SK-N-SH treated with all-trans-retinoic acid at 6 μM for 48 hours (cell line): ENCODE measurements around the gene LDB2.

Experiments
- ATAC-seq: fragments of 200-7000 bp; cut with Tn5 transposase; 3 replicates; pipeline ENCODE4 v1.9.1; 2020; ENCODE audit warnings: mild to moderate bottlenecking, moderate library complexity
- ARNTL ChIP-seq: fragments of 450-650 bp; formaldehyde crosslinking; IDR thresholded peaks from 2 replicates; pipeline ENCODE4 v1.5.0; 2020; ENCODE audit warnings: low read depth, mild to moderate bottlenecking, moderate library complexity, borderline replicate concordance
- BACH2 ChIP-seq: fragments of 250-450 bp; sonication (Bioruptor Pico); IDR thresholded peaks from 2 replicates; pipeline ENCODE4 v1.9.0; 2021; ENCODE audit warnings: mild to moderate bottlenecking, borderline replicate concordance
- CSDC2 ChIP-seq: fragments of 250-450 bp; sonication (Bioruptor Pico); IDR thresholded peaks from 2 replicates; pipeline ENCODE4 v1.5.0; 2020; ENCODE audit warnings: mild to moderate bottlenecking, moderate library complexity
- ESRRG ChIP-seq: fragments of 250-450 bp; sonication (Bioruptor Pico); IDR thresholded peaks from 2 replicates; pipeline ENCODE4 v1.6.1; 2021; ENCODE audit warnings: mild to moderate bottlenecking
- GLIS3 ChIP-seq: fragments of 250-450 bp; sonication (Bioruptor Pico); IDR thresholded peaks from 2 replicates; pipeline ENCODE4 v1.5.0; 2020; ENCODE audit warnings: mild to moderate bottlenecking, moderate library complexity
- ISL1 ChIP-seq: fragments of 250-450 bp; sonication (Bioruptor Pico); IDR thresholded peaks from 2 replicates; pipeline ENCODE4 v2.1.2; 2022; ENCODE audit warnings: mild to moderate bottlenecking, moderate library complexity
- OSR1 ChIP-seq: fragments of 250-450 bp; sonication (Bioruptor Pico); IDR thresholded peaks from 2 replicates; pipeline ENCODE4 v1.8.0; 2022; ENCODE audit warnings: moderate library complexity, mild to moderate bottlenecking, inconsistent platforms
- PPARA ChIP-seq: fragments of 250-450 bp; sonication (Bioruptor Pico); IDR thresholded peaks from 2 replicates; pipeline ENCODE4 v1.5.0; 2020; ENCODE audit warnings: mild to moderate bottlenecking, borderline replicate concordance
- RARB ChIP-seq: fragments of 250-450 bp; sonication (Bioruptor Pico); IDR thresholded peaks from 2 replicates; pipeline ENCODE4 v1.8.0; 2021; ENCODE audit warnings: mild to moderate bottlenecking, moderate library complexity
- SNAI2 ChIP-seq: fragments of 250-450 bp; sonication (Bioruptor Pico); IDR thresholded peaks from 2 replicates; pipeline ENCODE4 v1.5.0; 2020; ENCODE audit warnings: mild to moderate bottlenecking, moderate library complexity
- TCF4 ChIP-seq: fragments of 250-450 bp; sonication (Bioruptor Pico); IDR thresholded peaks from 2 replicates; pipeline ENCODE4 v1.8.0; 2021; ENCODE audit warnings: mild to moderate bottlenecking, moderate library complexity, borderline replicate concordance
- TOX ChIP-seq: fragments of 250-450 bp; sonication (Bioruptor Pico); IDR thresholded peaks from 2 replicates; pipeline ENCODE4 v1.8.0; 2021; ENCODE audit warnings: mild to moderate bottlenecking, moderate library complexity, borderline replicate concordance
- ZC3H10 ChIP-seq: fragments of 250-450 bp; sonication (Bioruptor Pico); IDR thresholded peaks from 2 replicates; pipeline ENCODE4 v1.5.1; 2021; ENCODE audit warnings: mild to moderate bottlenecking, moderate library complexity
- ZFP3 ChIP-seq: fragments of 250-450 bp; sonication (Bioruptor Pico); IDR thresholded peaks from 2 replicates; pipeline ENCODE4 v1.5.0; 2020; ENCODE audit warnings: mild to moderate bottlenecking, moderate library complexity
- ZFP30 ChIP-seq: fragments of 450-650 bp; formaldehyde crosslinking; IDR thresholded peaks from 2 replicates; pipeline ENCODE4 v1.5.0; 2022; ENCODE audit warnings: mild to moderate bottlenecking, moderate library complexity
- ZNF565 ChIP-seq: fragments of 450-650 bp; formaldehyde crosslinking; conservative IDR thresholded peaks from 2 replicates; pipeline ENCODE4 v1.5.0; 2020; ENCODE audit warnings: low read depth, mild to moderate bottlenecking, moderate library complexity
- ZNF70 ChIP-seq: fragments of 450-650 bp; formaldehyde crosslinking; IDR thresholded peaks from 2 replicates; pipeline ENCODE4 v1.5.0; 2020; ENCODE audit warnings: mild to moderate bottlenecking, moderate library complexity
- ZNF8 ChIP-seq: fragments of 450-650 bp; formaldehyde crosslinking; IDR thresholded peaks from 2 replicates; pipeline ENCODE4 v1.5.0; 2020; ENCODE audit warnings: mild to moderate bottlenecking, moderate library complexity
- TF ChIP-seq, protein P1 (sequence below): fragments of 250-450 bp; sonication (Bioruptor Pico); IDR thresholded peaks from 2 replicates; pipeline ENCODE4 v1.8.0; 2021; ENCODE audit warnings: low read depth, mild to moderate bottlenecking, moderate library complexity, borderline replicate concordance
- TF ChIP-seq, protein P2 (sequence below): fragments of 250-450 bp; sonication (Bioruptor Pico); IDR thresholded peaks from 2 replicates; pipeline ENCODE4 v1.5.1; 2020; ENCODE audit warnings: low read depth, mild to moderate bottlenecking, moderate library complexity
- TF ChIP-seq, protein P3 (sequence below): fragments of 250-450 bp; sonication (Bioruptor Pico); IDR thresholded peaks from 2 replicates; pipeline ENCODE4 v1.8.0; 2020; ENCODE audit warnings: mild to moderate bottlenecking, moderate library complexity, borderline replicate concordance
- TF ChIP-seq, protein P4 (sequence below): fragments of 250-450 bp; sonication (Bioruptor Pico); IDR thresholded peaks from 2 replicates; pipeline ENCODE4 v1.5.0; 2020; ENCODE audit warnings: mild to moderate bottlenecking, moderate library complexity

Gene LDB2

DNA sequence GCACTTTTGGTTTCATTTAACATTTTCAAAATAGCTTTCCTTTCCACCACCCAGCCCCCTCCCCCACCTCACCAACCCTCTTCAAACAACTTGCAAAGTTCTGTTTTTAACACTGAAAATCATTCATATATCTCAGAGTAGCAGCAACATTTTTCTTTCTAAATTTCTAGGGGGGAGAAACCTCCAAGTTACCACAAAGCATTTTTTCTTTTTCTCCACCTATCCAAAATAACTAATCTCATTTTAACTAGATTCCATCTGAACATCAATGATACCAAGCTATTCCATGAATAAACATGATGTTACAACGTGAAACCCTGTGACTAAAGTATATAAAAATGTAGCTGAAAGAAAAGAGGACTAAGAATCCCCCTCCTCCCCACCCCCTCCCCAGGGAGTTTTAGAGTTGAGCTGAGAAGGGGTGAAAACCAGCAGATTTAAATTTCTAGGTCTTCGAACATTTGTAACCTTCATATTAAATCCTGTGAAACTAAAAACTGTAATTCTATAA lies 5.2 kb downstream of the LDB2 start:
- no peak for ATAC-seq
- TF ChIP-seq ZC3H10 (CRISPR knock-in tag) (no peak), BACH2 (no peak), PPARA (no peak), ZFP3 (CRISPR knock-in tag) (no peak), TOX (CRISPR knock-in tag) (no peak), ESRRG (no peak), CSDC2 (CRISPR knock-in tag) (no peak)
- TF ChIP-seq, protein P1, sequence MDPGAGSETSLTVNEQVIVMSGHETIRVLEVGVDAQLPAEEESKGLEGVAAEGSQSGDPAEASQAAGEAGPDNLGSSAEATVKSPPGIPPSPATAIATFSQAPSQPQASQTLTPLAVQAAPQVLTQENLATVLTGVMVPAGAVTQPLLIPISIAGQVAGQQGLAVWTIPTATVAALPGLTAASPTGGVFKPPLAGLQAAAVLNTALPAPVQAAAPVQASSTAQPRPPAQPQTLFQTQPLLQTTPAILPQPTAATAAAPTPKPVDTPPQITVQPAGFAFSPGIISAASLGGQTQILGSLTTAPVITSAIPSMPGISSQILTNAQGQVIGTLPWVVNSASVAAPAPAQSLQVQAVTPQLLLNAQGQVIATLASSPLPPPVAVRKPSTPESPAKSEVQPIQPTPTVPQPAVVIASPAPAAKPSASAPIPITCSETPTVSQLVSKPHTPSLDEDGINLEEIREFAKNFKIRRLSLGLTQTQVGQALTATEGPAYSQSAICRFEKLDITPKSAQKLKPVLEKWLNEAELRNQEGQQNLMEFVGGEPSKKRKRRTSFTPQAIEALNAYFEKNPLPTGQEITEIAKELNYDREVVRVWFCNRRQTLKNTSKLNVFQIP (CRISPR knock-in tag), result no peak

DNA sequence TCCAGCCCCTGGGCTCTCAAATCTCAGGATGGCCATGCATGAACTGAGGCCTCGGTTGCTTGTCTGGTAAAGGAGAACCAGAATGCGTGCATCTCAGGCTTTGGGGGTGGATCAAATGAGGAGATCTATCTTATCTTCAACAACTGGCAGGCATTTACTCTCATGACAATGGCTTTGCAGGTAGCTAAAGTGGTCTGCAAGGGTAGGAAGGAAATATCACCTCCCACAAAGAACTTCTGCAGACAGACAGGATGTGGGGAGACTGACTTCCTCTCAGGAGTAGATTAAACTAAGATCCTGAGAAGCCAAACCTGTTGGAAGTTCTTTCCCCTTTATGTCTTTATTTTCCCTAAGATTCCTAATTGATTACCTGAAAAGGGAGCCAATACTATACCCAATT lies 7.8 kb downstream of the LDB2 start:
- no peak for TF ChIP-seq RARB (CRISPR knock-in tag)
- TF ChIP-seq, protein P1 (CRISPR knock-in tag), result no peak
- no peak for TF ChIP-seq ESRRG
- TF ChIP-seq ZNF8 (CRISPR knock-in tag), result no peak
- no peak for TF ChIP-seq CSDC2 (CRISPR knock-in tag)
- TF ChIP-seq, protein P2, sequence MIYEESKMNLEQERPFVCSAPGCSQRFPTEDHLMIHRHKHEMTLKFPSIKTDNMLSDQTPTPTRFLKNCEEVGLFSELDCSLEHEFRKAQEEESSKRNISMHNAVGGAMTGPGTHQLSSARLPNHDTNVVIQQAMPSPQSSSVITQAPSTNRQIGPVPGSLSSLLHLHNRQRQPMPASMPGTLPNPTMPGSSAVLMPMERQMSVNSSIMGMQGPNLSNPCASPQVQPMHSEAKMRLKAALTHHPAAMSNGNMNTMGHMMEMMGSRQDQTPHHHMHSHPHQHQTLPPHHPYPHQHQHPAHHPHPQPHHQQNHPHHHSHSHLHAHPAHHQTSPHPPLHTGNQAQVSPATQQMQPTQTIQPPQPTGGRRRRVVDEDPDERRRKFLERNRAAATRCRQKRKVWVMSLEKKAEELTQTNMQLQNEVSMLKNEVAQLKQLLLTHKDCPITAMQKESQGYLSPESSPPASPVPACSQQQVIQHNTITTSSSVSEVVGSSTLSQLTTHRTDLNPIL (CRISPR knock-in tag), result no peak
- TF ChIP-seq, protein P3, sequence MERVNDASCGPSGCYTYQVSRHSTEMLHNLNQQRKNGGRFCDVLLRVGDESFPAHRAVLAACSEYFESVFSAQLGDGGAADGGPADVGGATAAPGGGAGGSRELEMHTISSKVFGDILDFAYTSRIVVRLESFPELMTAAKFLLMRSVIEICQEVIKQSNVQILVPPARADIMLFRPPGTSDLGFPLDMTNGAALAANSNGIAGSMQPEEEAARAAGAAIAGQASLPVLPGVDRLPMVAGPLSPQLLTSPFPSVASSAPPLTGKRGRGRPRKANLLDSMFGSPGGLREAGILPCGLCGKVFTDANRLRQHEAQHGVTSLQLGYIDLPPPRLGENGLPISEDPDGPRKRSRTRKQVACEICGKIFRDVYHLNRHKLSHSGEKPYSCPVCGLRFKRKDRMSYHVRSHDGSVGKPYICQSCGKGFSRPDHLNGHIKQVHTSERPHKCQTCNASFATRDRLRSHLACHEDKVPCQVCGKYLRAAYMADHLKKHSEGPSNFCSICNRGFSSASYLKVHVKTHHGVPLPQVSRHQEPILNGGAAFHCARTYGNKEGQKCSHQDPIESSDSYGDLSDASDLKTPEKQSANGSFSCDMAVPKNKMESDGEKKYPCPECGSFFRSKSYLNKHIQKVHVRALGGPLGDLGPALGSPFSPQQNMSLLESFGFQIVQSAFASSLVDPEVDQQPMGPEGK (CRISPR knock-in tag), result no peak
- TF ChIP-seq ZFP30 (CRISPR knock-in tag), result no peak
- no peak for TF ChIP-seq ZNF565 (CRISPR knock-in tag)

DNA sequence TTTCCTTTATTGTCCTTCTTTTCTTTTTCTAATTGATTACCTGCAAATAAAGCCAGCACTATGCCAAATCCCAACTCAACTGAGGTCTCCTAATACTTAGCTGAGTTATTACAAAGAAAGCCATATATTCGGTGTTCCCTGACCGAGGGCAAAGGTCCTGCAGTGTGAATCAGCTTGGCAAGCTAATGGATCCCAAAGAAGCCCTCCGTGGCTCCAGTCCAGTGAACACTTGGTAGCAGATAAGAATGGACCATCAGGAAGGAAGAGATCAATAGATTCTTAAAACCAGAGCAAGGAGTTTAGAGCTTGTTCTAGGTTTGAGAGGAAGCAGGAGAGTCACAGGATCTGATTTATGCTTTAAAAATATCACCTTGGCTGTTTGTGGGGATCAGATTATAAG lies 8.5 kb downstream of the LDB2 start:
- ATAC-seq, result no peak
- no peak for TF ChIP-seq OSR1 (CRISPR knock-in tag)
- TF ChIP-seq BACH2, result no peak
- no peak for TF ChIP-seq TOX (CRISPR knock-in tag)
- TF ChIP-seq ARNTL, result no peak
- TF ChIP-seq TCF4 (CRISPR knock-in tag), result no peak
- no peak for TF ChIP-seq ZFP3 (CRISPR knock-in tag)
- TF ChIP-seq, protein P4, sequence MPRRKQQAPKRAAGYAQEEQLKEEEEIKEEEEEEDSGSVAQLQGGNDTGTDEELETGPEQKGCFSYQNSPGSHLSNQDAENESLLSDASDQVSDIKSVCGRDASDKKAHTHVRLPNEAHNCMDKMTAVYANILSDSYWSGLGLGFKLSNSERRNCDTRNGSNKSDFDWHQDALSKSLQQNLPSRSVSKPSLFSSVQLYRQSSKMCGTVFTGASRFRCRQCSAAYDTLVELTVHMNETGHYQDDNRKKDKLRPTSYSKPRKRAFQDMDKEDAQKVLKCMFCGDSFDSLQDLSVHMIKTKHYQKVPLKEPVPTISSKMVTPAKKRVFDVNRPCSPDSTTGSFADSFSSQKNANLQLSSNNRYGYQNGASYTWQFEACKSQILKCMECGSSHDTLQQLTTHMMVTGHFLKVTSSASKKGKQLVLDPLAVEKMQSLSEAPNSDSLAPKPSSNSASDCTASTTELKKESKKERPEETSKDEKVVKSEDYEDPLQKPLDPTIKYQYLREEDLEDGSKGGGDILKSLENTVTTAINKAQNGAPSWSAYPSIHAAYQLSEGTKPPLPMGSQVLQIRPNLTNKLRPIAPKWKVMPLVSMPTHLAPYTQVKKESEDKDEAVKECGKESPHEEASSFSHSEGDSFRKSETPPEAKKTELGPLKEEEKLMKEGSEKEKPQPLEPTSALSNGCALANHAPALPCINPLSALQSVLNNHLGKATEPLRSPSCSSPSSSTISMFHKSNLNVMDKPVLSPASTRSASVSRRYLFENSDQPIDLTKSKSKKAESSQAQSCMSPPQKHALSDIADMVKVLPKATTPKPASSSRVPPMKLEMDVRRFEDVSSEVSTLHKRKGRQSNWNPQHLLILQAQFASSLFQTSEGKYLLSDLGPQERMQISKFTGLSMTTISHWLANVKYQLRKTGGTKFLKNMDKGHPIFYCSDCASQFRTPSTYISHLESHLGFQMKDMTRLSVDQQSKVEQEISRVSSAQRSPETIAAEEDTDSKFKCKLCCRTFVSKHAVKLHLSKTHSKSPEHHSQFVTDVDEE (CRISPR knock-in tag), result no peak
- TF ChIP-seq GLIS3 (CRISPR knock-in tag), result no peak
- no peak for TF ChIP-seq ZFP30 (CRISPR knock-in tag)
- TF ChIP-seq, protein P1 (CRISPR knock-in tag), result no peak
- no peak for TF ChIP-seq ISL1
- no peak for TF ChIP-seq RARB (CRISPR knock-in tag)
- no peak for TF ChIP-seq SNAI2 (CRISPR knock-in tag)
- no peak for TF ChIP-seq PPARA
- TF ChIP-seq ZNF70 (CRISPR knock-in tag), result no peak
- no peak for TF ChIP-seq ZNF8 (CRISPR knock-in tag)
- TF ChIP-seq, protein P3 (CRISPR knock-in tag), result no peak

More for the DNA sequence above, 7.8 kb downstream of the LDB2 start:
- ATAC-seq, result no peak
